Fibroblast of the aortic adventitia (primary cell): ENCODE data around the gene AP3B1. TPM values are rescaled to one million over a fixed set of nuclear protein-coding genes. Genes with fewer than 3 reads are reported as not detected.
A peak's percentile ranks its signal among the peaks of the same experiment; 100 is the strongest.

Experiments
- DNase-seq: peaks from one replicate; pipeline ENCODE4 v3.0.0-alpha.2; 2010; ENCODE audit warnings: low read depth
- H3K4me3 ChIP-seq: 2 replicates; pipeline ENCODE4 v1.5.1; 2011; ENCODE audit warnings: low read depth, mild to moderate bottlenecking, control low read depth, low read length, moderate library complexity
- total RNA-seq: library from RNA; depleted of rRNA; stranded (reverse); fragments of >200 nt; gene quantifications from 2 replicates; pipeline ENCODE4 v1.2.3, GENCODE V29; 2012; ENCODE audit warnings: low replicate concordance
- TF ChIP-seq, protein P1 (sequence below): IDR thresholded peaks from 2 replicates; pipeline ENCODE4 v1.5.1; 2011; ENCODE audit warnings: mild to moderate bottlenecking, low read length, control low read depth, inconsistent platforms; ENCODE audit not compliant: insufficient read depth

Gene AP3B1
- total RNA-seq, 1 donor, result 78.5 TPM

DNA sequence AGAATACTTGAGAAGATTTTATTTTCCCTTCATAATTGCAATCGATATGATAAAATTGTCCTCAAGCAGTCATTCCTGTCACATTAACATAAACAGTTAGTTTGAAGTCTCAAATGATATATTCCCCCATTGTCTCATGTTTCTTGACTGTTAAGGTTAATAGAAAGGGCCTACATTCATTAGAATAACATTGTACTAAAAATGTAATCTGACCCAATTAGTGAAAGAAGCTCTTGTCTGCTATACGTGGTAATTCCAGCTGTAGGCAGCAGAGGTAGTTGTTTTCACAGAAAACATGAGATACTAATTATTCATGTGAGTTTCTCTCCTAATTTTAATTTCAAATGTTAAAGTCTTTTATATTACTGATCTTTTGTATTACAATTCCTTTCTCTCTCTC is 25.9 kb upstream of the AP3B1 start:
- no peak overlapping the region for H3K4me3 ChIP-seq
- peak; percentile 59 for DNase-seq
- TF ChIP-seq, protein P1, sequence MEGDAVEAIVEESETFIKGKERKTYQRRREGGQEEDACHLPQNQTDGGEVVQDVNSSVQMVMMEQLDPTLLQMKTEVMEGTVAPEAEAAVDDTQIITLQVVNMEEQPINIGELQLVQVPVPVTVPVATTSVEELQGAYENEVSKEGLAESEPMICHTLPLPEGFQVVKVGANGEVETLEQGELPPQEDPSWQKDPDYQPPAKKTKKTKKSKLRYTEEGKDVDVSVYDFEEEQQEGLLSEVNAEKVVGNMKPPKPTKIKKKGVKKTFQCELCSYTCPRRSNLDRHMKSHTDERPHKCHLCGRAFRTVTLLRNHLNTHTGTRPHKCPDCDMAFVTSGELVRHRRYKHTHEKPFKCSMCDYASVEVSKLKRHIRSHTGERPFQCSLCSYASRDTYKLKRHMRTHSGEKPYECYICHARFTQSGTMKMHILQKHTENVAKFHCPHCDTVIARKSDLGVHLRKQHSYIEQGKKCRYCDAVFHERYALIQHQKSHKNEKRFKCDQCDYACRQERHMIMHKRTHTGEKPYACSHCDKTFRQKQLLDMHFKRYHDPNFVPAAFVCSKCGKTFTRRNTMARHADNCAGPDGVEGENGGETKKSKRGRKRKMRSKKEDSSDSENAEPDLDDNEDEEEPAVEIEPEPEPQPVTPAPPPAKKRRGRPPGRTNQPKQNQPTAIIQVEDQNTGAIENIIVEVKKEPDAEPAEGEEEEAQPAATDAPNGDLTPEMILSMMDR, result peak; percentile 70

DNA sequence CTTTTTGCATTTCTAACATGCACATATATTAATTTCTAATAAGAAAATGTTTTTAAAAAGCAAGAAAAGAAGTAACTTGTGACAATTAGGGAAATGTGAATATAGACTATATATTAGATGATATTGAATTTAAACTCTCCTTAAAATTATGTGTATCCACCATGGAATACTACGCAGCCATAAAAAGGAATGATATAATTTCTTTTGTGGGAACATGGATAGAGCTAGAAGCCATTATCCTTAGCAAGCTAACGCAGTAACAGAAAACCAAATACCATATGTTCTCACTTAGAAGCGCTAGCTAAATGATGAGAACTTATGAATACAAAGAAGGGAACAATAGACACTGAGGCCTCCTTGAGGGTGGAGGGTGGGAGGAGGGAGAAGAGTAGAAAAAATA is 23.8 kb upstream of the AP3B1 start:
- H3K4me3 ChIP-seq, result no peak overlapping the region
- DNase-seq, result no peak
- TF ChIP-seq, protein P1, result no peak

DNA sequence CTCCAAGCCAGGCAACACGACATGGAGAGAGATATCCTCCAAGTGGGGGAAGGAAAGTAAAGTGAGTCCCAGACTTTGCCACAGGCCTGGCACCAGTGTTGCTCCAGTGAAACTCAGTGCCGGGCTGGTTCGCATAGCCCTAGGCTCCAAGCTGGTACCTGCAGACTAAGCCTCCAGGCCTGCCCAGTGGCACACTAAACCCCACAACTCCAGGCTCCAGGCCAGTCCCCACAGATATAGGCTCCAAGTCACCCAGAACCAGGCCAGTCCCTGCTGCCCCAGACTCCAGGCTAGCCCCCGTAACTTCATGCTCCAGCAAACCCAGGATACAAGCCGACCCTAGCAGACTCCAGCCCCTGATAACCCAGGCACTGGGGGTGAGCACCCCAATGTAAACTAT is 23.0 kb upstream of the AP3B1 start:
- TF ChIP-seq, protein P1, result no peak
- no peak overlapping the region for H3K4me3 ChIP-seq
- DNase-seq, result no peak

DNA sequence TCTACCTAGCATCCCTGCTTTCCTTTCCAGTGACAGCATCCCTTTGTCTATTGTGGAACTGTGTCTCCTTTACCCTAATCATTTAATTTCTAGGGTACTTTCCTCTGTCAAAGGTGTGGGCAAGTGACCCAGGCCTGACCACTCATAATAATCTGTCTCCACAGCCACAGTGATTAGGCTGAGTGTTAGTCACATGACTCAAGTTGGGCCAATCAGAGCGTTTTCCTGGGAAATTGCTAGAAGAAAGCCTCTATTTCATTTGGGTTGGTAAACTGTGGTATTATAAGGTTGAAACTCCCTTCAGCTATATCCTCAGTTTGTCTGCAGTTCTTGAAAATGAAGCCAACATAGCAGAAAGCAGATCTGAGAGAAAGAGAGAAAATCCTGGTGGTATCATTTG is 14.2 kb upstream of the AP3B1 start:
- no peak for DNase-seq
- no peak overlapping the region for H3K4me3 ChIP-seq
- TF ChIP-seq, protein P1, result no peak

DNA sequence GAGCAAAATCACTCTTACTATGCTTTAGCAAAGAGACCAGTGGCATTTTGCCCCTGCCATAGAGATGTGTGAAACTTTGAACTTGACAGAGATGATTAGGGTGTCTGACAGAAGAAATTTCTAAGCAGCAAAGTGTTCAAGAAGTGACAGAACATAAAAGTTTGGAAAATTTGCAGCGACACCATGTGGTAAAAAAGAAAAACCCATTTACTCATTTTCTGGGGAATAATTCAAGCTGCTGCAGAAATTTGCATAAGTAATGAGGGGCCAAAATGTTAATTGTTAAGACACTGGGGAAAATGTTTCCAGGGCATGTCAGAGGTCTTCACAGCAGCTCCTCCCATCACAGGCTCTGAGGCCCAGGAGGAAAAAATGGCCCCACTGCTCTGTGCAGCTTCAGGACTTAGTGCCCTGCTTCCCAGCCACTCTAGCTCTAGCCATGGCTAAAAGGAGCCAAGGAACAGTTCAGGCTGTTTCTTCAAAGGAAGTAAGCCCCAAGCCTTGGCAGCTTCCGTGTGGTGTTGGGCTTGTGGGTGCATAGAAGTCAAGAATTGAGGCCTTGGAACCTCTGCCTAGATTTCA is 6.1 kb upstream of the AP3B1 start:
- TF ChIP-seq, protein P1, result peak; percentile 38
- H3K4me3 ChIP-seq, result no peak overlapping the region
- peak; percentile 53 for DNase-seq

DNA sequence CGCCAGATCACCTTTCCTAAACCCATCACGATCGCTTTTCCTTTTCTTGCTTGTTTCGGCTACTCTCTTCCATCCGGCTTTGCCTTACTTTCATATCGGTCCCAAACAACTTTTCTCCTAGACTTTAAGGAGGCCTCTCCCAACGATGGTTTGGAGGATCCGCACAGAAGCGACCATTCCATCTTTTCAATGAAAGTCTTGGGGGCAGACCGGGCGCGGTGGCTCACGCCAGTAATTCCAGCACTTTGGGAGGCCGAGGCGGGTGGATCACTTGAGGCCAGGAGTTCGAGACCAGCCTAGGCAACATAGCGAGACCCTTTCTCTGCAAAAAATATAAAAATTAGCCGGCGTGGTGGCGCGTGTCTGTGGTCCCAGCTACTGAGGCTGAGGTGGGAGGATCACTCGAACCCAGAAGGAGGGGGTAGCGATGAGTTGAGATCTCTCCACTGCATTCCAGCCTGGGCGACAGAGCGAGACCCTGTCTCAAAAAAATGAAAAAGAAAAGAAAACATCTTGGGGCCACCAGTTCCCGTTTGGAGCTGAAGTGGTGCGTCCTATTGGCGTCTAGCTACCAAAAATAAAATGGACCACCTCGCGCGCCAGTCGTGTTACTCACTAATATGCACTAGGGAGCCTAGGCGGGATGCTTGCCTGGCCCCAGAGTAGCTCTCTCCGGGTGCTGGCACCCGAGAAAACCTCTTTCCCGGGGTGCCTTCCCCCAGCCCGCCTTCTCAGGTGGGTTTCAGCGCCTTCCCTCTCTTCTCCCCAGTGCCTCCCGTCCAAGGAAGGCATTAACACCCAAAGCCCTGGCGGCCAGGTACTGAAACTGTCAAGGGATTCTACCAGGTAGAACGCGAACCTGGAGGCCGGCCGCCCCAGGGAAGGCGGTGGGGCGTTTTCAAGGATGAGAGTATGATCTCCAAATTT is 800 bp upstream of the AP3B1 start:
- peak overlapping the region; percentile 75 for H3K4me3 ChIP-seq
- peak; percentile 16 for DNase-seq
- TF ChIP-seq, protein P1, result peak; percentile 29
